Measurements from ENCODE around the gene SAP30. TPM values are rescaled to one million over a fixed set of nuclear protein-coding genes. Genes with fewer than 3 reads are reported as not detected.

SAP30 gene
- total RNA-seq, 1 donor from 2014 or later = 22.2 TPM

- peaks cover 20% of the 10 kb centered on the region for H3K27me3 Mint-ChIP-seq (ENCODE audit: unreplicated experiment)
- no peak for TF ChIP-seq CTCF (IDR thresholded peaks at IDR 0.05; ENCODE audit: unreplicated experiment)
- no peaks in the 10 kb centered on the region for H3K9me3 Mint-ChIP-seq (ENCODE audit: unreplicated experiment)
- H3K4me1 Mint-ChIP-seq (ENCODE audit: unreplicated experiment) = peaks cover 25% of the 10 kb centered on the region
- H3K4me3 Mint-ChIP-seq (ENCODE audit: unreplicated experiment) = peak overlapping the region; percentile 84
- H3K36me3 Mint-ChIP-seq (ENCODE audit: low read depth, unreplicated experiment) = peaks cover 27% of the 10 kb centered on the region
- H3K27ac Mint-ChIP-seq (ENCODE audit: unreplicated experiment) = peak overlapping the region; percentile 22
- no peak for DNase-seq (ENCODE audit: low spot score)
Observed at GRCh38 chr4:173332021-173332487, 38.7 kb upstream of the SAP30 start.

GRCh38 chr4:173332963-173333657 lies 37.6 kb upstream of the SAP30 start:
- H3K36me3 Mint-ChIP-seq (ENCODE audit: low read depth, unreplicated experiment) = peaks cover 24% of the 10 kb centered on the region
- DNase-seq (ENCODE audit: low spot score) = no peak

GRCh38 chr4:173333658-173334084 lies 37.1 kb upstream of the SAP30 start:
- Mint-ChIP-seq H3K9me3 (ENCODE audit: unreplicated experiment) (no peaks in the 10 kb centered on the region), H3K27me3 (ENCODE audit: unreplicated experiment) (peaks cover 20% of the 10 kb centered on the region), H3K4me1 (ENCODE audit: unreplicated experiment) (peaks cover 32% of the 10 kb centered on the region), H3K4me3 (ENCODE audit: unreplicated experiment) (peak overlapping the region; percentile 99), H3K27ac (ENCODE audit: unreplicated experiment) (peak overlapping the region; percentile 99), H3K36me3 (ENCODE audit: low read depth, unreplicated experiment) (peaks cover 24% of the 10 kb centered on the region)
- TF ChIP-seq CTCF (IDR thresholded peaks at IDR 0.05; ENCODE audit: unreplicated experiment) = no peak
- DNase-seq (ENCODE audit: low spot score) = peak; percentile 46

More at GRCh38 chr4:173332963-173333657, 37.6 kb upstream of the SAP30 start:
- H3K27ac Mint-ChIP-seq (ENCODE audit: unreplicated experiment) = peak overlapping the region; percentile 85
- peaks cover 31% of the 10 kb centered on the region for H3K4me1 Mint-ChIP-seq (ENCODE audit: unreplicated experiment)
- no peak for TF ChIP-seq CTCF (IDR thresholded peaks at IDR 0.05; ENCODE audit: unreplicated experiment)
- H3K4me3 Mint-ChIP-seq (ENCODE audit: unreplicated experiment) = peak overlapping the region; percentile 99
- H3K27me3 Mint-ChIP-seq (ENCODE audit: unreplicated experiment) = peaks cover 20% of the 10 kb centered on the region
- H3K9me3 Mint-ChIP-seq (ENCODE audit: unreplicated experiment) = no peaks in the 10 kb centered on the region

- peak; percentile 99 for DNase-seq (ENCODE audit: low spot score)
- Mint-ChIP-seq H3K27ac (ENCODE audit: unreplicated experiment) (peak within 1 kb of the TSS; percentile 99), H3K27me3 (ENCODE audit: unreplicated experiment) (peaks cover 20% of the 10 kb centered on the region), H3K9me3 (ENCODE audit: unreplicated experiment) (no peaks in the 10 kb centered on the region), H3K36me3 (ENCODE audit: low read depth, unreplicated experiment) (peaks cover 21% of the 10 kb centered on the region), H3K4me3 (ENCODE audit: unreplicated experiment) (peak within 1 kb of the TSS; percentile 99), H3K4me1 (ENCODE audit: unreplicated experiment) (peaks cover 32% of the 10 kb centered on the region)
- no peak for TF ChIP-seq CTCF (IDR thresholded peaks at IDR 0.05; ENCODE audit: unreplicated experiment)
Observed at GRCh38 chr4:173334085-173334890, 36.5 kb upstream of the SAP30 start, which contains the start of gene HMGB2. Gene HMGB2 (minus strand): TSS chr4:173334358. CDS start chr4:173333649, 709 bp downstream.
